ENCODE measurements around the gene PLSCR1. TPM values are rescaled to one million over a fixed set of nuclear protein-coding genes. Genes with fewer than 3 reads are reported as not detected.

Gene PLSCR1
- polyA plus RNA-seq, 3 donors = 103 to 221 (median 127) TPM

DNA sequence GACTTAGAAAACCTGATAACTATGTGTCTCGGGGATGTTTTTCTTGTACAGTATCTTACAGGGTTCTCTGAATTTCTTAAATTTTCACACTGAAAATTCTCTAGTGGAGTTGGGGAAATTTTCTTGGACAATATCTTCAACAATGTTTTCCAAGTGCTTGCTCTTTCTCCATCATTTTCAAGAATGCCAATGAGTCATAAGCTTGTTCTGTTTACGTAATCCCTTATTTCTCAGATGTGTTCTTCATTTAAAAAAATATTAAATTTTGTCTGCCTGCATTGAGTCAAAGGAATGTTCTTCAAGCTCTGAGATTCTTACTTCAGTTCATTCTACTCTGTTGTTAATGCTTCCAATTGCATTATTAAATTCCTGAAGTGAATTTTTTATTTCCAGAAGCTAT is 53.1 kb downstream of the PLSCR1 start:
- no peaks in the 10 kb centered on the region for H4K20me1 ChIP-seq (ENCODE audit: insufficient read depth, low read length)
- no peak overlapping the region for H2AFZ ChIP-seq (ENCODE audit: insufficient read depth, low read depth, low read length, poor library complexity, severe bottlenecking)
- WGBS (ENCODE audit: insufficient coverage) = no CpG with 5 or more reads among the region's 2 CpGs
- H3K27ac ChIP-seq (ENCODE audit: low read depth in 1 of 2, low read length in 2 of 2) = no peak overlapping the region
- H3K4me3 ChIP-seq (replicated peaks in 1 of 3; ENCODE audit: low read depth in 2 of 3, low read length in 3 of 3) = no peak overlapping the region
- Mint-ChIP-seq H3K9me3 (peaks cover 2 to 6% (median 5%) of the 10 kb centered on the region in 7 donors), H3K4me1 (no peaks in the 10 kb centered on the region), H3K27me3 (ENCODE audit: low read depth in 3 of 3) (no peaks in the 10 kb centered on the region), H3K4me3 (no peak overlapping the region), H3K27ac (no peak overlapping the region), H3K36me3 (no peaks in the 10 kb centered on the region)
- H3K9ac ChIP-seq (ENCODE audit: insufficient read depth, low read length, poor library complexity, severe bottlenecking) = no peak overlapping the region
- H3K9me3 ChIP-seq (replicated peaks in 1 of 2; ENCODE audit: control insufficient read depth in 1 of 2, insufficient read depth in 1 of 2, low read length in 2 of 2) = no peaks in the 10 kb centered on the region
- no peaks in the 10 kb centered on the region for H3K4me1 ChIP-seq (ENCODE audit: control insufficient read depth in 1 of 2, insufficient read depth in 2 of 2, low read length in 2 of 2)
- TF ChIP-seq, protein P1, sequence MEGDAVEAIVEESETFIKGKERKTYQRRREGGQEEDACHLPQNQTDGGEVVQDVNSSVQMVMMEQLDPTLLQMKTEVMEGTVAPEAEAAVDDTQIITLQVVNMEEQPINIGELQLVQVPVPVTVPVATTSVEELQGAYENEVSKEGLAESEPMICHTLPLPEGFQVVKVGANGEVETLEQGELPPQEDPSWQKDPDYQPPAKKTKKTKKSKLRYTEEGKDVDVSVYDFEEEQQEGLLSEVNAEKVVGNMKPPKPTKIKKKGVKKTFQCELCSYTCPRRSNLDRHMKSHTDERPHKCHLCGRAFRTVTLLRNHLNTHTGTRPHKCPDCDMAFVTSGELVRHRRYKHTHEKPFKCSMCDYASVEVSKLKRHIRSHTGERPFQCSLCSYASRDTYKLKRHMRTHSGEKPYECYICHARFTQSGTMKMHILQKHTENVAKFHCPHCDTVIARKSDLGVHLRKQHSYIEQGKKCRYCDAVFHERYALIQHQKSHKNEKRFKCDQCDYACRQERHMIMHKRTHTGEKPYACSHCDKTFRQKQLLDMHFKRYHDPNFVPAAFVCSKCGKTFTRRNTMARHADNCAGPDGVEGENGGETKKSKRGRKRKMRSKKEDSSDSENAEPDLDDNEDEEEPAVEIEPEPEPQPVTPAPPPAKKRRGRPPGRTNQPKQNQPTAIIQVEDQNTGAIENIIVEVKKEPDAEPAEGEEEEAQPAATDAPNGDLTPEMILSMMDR (IDR thresholded peaks at IDR 0.05) = no peak
- H3K4me2 ChIP-seq (replicated peaks; ENCODE audit: extremely low read depth, low read length, poor library complexity, severe bottlenecking) = no peak overlapping the region
- intact Hi-C loops (cut with micrococcal nuclease) = no loop called here
- no peaks in the 10 kb centered on the region for H3K79me2 ChIP-seq (ENCODE audit: insufficient read depth, low read length)
- DNase-seq = no peak
- no peaks in the 10 kb centered on the region for H3K36me3 ChIP-seq (replicated peaks in 1 of 2; ENCODE audit: control insufficient read depth in 1 of 2, insufficient read depth in 2 of 2, low read length in 2 of 2)
- H3K27me3 ChIP-seq (ENCODE audit: control insufficient read depth in 2 of 2, insufficient read depth in 2 of 2, low read length in 2 of 2) = no peaks in the 10 kb centered on the region

DNA sequence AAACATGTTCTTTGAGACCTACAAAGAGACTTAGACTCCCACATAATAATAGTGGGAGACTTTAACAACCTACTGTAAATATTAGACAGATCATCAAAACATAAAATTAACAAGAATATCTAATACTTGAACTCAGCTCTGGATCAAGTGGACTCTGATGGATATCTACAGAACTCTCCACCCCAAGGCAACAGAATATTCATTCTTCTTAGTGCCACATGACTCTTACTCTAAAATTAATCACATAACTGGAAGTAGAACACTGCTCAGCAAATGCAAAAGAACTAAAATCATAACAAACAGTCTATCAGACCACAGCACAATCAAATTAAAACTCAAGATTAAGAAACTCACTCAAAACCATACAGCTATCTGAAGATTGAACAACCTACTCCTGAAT is 59.1 kb downstream of the PLSCR1 start:
- Histone ChIP-seq H3K4me3 (replicated peaks in 1 of 3; ENCODE audit: low read depth in 2 of 3, low read length in 3 of 3) (no peak overlapping the region), H3K4me2 (replicated peaks; ENCODE audit: extremely low read depth, low read length, poor library complexity, severe bottlenecking) (no peak overlapping the region), H2AFZ (ENCODE audit: insufficient read depth, low read depth, low read length, poor library complexity, severe bottlenecking) (no peak overlapping the region), H3K4me1 (ENCODE audit: control insufficient read depth in 1 of 2, insufficient read depth in 2 of 2, low read length in 2 of 2) (no peaks in the 10 kb centered on the region), H3K27me3 (ENCODE audit: control insufficient read depth in 2 of 2, insufficient read depth in 2 of 2, low read length in 2 of 2) (no peaks in the 10 kb centered on the region), H3K9ac (ENCODE audit: insufficient read depth, low read length, poor library complexity, severe bottlenecking) (no peak overlapping the region), H4K20me1 (ENCODE audit: insufficient read depth, low read length) (no peaks in the 10 kb centered on the region), H3K36me3 (replicated peaks in 1 of 2; ENCODE audit: control insufficient read depth in 1 of 2, insufficient read depth in 2 of 2, low read length in 2 of 2) (no peaks in the 10 kb centered on the region), H3K79me2 (ENCODE audit: insufficient read depth, low read length) (no peaks in the 10 kb centered on the region), H3K9me3 (replicated peaks in 1 of 2; ENCODE audit: control insufficient read depth in 1 of 2, insufficient read depth in 1 of 2, low read length in 2 of 2) (no peaks in the 10 kb centered on the region), H3K27ac (ENCODE audit: low read depth in 1 of 2, low read length in 2 of 2) (no peak overlapping the region)
- no peaks in the 10 kb centered on the region for H3K36me3 Mint-ChIP-seq
- H3K4me3 Mint-ChIP-seq = no peak overlapping the region
- H3K9me3 Mint-ChIP-seq = peaks cover 3 to 17% (median 12%) of the 10 kb centered on the region in 7 donors
- no peak overlapping the region for H3K27ac Mint-ChIP-seq
- H3K27me3 Mint-ChIP-seq (ENCODE audit: low read depth in 3 of 3) = peaks cover 0 to 1% (median 0%) of the 10 kb centered on the region in 3 donors
- no peak for DNase-seq
- TF ChIP-seq, protein P1 (IDR thresholded peaks at IDR 0.05) = no peak
- intact Hi-C loops (cut with micrococcal nuclease) = no loop called here
- H3K4me1 Mint-ChIP-seq = no peaks in the 10 kb centered on the region
